ENCODE measurements around the gene RBM11.

The RBM11 gene, protein sequence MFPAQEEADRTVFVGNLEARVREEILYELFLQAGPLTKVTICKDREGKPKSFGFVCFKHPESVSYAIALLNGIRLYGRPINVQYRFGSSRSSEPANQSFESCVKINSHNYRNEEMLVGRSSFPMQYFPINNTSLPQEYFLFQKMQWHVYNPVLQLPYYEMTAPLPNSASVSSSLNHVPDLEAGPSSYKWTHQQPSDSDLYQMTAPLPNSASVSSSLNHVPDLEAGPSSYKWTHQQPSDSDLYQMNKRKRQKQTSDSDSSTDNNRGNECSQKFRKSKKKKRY

DNA sequence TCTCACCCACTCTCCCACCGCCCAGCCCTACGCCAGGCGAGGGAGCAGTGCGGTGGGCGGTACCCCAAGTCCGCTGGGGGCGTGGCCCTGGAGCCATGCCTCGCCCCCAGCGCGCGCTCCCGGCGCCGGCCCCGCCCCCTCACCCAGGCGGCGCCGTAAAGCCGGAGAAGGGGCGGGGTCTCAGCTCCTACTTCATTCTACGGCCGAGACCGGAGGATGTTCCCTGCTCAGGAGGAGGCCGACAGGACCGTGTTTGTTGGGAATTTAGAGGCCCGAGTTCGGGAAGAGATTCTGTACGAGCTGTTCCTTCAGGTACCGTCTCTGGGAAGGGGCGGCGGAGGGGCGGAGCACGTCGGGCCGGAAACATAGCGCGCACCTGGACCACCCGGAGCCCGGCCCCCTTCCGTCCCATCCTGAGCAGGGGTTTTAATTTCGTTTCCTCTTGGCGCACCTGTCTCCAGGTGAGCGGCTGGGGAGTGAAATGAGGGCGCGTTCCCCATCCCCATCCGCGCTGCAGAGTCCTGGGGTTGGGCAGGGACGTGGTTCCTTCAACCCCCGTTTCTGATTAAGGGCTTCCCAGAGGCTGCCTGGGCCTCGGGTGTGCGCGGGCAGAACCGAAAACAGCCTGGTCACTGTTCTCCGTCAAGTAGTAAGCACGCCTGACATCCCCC is at the start of gene RBM11:
TSS of gene RBM11 (plus strand) at position 187 of the 671 bp plus-strand sequence. CDS start at position 217, 30 bp downstream.
- DNase-seq = peak; percentile 89

DNA sequence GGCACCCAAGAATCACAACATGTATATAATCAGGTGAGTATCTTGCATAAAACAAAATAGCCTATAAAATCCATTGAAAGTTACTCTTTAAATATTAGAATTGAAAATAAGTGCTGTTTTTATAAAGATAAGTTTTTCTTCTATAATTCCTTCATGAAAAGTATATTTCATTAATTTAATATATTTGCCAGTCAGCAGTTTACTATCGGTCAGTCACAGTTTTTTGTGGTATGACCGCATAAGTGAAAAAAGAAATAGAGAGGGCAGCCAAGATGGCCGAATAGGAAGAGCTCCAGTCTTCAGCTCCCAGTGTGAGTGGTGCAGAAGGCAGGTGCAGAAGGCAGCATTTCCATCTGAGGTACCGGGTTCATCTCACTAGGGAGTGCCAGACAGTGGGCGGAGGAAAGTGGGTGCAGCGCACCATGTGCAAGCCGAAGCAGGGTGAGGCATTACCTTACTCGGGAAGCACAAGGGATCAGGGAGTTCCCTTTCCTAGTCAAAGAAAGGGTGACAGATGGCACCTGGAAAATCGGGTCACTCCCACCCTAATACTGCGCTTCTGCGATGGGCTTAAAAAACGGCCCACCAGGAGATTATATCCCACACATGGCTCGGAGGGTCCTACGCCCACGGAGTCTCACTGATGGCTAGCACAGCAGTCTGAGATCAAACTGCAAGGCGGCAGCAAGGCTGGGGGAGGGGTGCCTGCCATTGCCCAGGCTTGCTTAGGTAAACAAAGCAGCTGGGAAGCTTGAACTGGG is 49.3 kb upstream of the RBM11 start:
- peak; percentile 49 for DNase-seq

- no peak for DNase-seq
These were observed 9.7 kb upstream of the RBM11 start for GRCh38 chr21:14206222-14206621.

- DNase-seq = no peak
These were observed 5.2 kb upstream of the RBM11 start, which contains the start of gene LIPI for GRCh38 chr21:14210738-14211137. LIPI (minus strand) TSS chr21:14210955; CDS start chr21:14210845, 110 bp downstream.

DNA sequence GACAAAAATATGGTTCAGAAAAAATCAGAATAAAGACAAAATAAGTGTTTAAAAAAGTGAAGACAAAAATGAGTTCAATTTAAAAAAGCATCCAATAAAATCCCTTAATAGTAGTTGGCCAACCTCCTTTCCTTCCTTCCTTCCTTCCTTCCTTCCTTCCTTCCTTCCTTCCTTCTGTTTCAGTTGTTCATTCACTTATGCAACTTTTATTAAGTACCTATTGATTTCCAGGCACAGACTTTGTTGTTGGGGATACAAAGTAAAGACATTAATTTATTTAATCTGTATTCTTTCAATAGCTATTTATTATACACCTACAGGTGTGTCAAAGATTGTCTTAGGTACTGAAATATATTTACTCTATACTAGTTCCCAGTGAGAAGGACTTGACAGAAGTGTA is 2.8 kb upstream of the RBM11 start:
- no peak for DNase-seq

GRCh38 chr21:14223365-14223764 is 7.4 kb downstream of the RBM11 start:
- DNase-seq = no peak

- DNase-seq = no peak
These were observed 13.4 kb downstream of the RBM11 start for GRCh38 chr21:14229399-14229798.

DNA sequence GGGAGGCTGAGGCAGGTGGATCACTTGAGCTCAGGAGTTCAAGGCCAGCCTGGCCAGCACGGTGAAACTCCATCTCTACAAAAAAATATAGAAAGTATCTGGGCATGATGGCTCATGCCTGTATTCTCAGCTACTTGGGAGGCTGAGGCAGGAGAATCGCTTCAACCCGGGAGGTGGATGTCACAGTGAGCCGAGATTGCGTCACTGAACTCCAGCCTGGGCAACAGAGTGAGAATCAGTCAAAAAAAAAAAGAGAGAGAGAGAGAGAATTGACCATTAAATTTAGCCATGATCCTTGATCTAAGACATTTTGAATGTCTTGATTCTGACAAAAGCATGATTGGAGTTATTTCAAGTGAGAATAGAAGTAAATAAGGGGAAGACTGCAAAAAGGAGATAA is 19.1 kb downstream of the RBM11 start:
- no peak for DNase-seq

DNA sequence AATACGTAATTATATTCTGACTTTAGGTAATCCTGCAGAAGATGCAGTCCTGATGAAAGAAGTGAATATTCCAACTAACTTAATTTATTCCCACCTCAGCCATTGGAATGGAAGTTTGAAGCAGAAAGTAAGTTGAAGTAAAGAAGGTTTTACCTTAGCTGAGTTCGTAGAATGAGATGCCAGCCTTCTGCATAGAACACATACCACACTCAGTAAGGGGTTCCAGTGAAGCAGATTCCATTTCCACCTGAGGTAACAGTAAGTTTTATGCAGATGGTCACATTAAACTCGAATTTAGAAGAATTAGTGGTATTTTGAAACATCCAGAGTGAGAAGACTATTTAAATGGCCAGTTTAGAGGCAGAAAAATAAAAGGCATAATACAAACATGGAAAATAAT is 20.2 kb downstream of the RBM11 start:
- no peak for DNase-seq

- DNase-seq = no peak
These were observed 23.3 kb downstream of the RBM11 start for GRCh38 chr21:14239281-14239680.

DNA sequence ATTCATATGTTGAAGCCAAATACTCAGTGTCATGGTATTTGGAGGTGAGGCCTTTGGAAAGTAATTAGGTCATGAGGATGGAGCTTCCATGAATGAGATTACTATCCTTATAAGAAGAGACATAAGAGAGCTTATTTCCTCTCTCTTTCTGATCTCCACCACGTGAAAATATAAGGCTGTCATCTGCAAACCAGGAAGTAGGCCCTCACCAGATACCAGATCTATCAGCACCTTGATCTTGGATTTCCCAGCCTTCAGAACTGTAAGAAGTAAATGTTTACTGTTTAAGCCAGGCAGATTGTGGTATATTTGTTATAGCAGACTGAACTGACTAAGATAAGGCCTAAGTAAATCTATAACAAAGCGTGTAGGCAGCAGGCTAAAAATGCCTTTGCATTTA is 25.3 kb downstream of the RBM11 start:
- no peak for DNase-seq

- no peak for DNase-seq
These were observed 27.5 kb downstream of the RBM11 start for GRCh38 chr21:14243461-14243860.

- DNase-seq = no peak
These were observed 27.9 kb downstream of the RBM11 start for GRCh38 chr21:14243874-14244273.

GRCh38 chr21:14244911-14245310 is 29.0 kb downstream of the RBM11 start:
- DNase-seq = no peak

GRCh38 chr21:14245711-14246110 is 29.8 kb downstream of the RBM11 start:
- DNase-seq = no peak

GRCh38 chr21:14251336-14251735 is 35.4 kb downstream of the RBM11 start:
- DNase-seq = peak; percentile 14

DNA sequence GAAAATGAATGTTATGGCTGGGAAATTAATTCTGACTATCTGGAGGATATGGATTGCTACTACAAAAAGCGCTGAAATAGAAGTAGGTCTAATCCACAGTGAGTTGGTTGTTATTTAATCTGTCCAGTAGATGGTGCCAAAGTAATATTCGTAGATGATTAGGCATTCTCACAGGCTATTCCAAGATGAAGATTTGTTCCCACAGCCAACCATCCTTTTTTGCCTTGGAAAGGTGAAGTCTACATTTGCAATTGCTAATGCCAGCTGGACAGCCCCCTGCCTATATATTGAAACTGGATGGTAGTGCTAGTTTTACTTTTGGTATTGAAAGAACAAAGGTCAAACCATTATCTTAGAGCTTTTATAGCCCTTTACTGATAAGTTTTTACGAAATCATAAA is 43.8 kb downstream of the RBM11 start:
- peak; percentile 50 for DNase-seq

DNA sequence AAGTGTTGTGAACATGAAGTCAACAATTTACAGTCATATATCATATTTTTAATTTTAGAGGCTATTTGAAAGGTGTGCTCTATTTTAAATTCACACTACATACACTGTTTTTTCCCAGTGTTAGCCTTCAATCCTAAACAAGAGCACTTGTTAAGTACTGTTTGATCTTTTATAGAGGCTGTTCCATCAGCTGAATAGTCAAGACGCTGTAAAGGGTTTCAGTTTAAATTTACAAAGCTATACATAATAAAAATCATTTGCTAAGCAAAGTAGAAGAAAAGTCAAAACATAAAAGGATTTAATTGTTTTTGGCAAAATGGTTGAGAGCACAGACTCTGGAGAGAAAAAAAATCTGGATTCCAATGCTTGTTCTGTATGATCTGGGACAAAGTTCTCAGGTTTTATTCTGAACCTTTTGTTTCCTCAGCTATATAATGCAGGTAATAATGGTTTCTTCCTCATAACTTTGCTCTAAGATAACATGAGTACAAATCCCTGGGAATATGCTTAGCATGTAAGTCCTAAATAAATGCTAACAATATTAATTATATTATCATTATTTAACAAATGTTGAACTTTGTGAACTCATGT is 44.3 kb downstream of the RBM11 start:
- DNase-seq = no peak

- DNase-seq = no peak
These were observed 46.1 kb downstream of the RBM11 start for GRCh38 chr21:14262039-14262438.

GRCh38 chr21:14263879-14264278 is 47.9 kb downstream of the RBM11 start:
- DNase-seq = no peak

GRCh38 chr21:14265023-14265422 is 49.1 kb downstream of the RBM11 start:
- no peak for DNase-seq

DNA sequence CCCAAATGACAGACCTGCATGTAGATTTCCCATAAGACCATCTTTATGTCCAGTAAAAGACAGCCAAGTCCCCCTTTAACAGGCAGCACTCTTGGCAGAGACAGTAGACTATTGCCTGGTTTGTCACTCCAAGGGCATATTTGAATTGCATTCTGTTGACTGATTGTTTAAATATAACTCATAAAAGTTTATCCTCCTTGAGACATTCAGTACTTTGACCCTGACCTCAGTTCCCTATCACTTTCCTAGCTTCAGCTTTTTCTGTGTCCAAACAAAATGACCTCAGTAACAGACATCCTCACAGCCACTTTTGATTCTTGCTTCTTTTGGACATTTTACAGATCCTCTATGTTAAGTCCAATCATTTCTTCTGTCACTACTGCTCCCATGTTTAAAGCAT is 51.1 kb downstream of the RBM11 start:
- no peak for DNase-seq

GRCh38 chr21:14270631-14271030 is 54.7 kb downstream of the RBM11 start:
- DNase-seq = no peak

All from NCI-H1105 (cell line).